ENCODE data around the gene LGI4.

LGI4 gene

GRCh38 chr19:35084509-35084762, 50.4 kb downstream of the LGI4 start:
- no peak for DNase-seq

GRCh38 chr19:35083691-35084508, 51.0 kb downstream of the LGI4 start:
- no peak for DNase-seq

GRCh38 chr19:35081201-35081600, 53.7 kb downstream of the LGI4 start:
- no peak for DNase-seq

- no peak for DNase-seq
These were observed 54.2 kb downstream of the LGI4 start for GRCh38 chr19:35080613-35081170.

- DNase-seq: no peak
These were observed 55.0 kb downstream of the LGI4 start for GRCh38 chr19:35079826-35080225.

GRCh38 chr19:35077411-35078223, 57.2 kb downstream of the LGI4 start:
- DNase-seq: no peak

GRCh38 chr19:35076657-35077056, 58.2 kb downstream of the LGI4 start:
- DNase-seq: no peak

GRCh38 chr19:35076026-35076370, 58.9 kb downstream of the LGI4 start:
- no peak for DNase-seq

GRCh38 chr19:35075202-35076025, 59.4 kb downstream of the LGI4 start:
- no peak for DNase-seq
